DND-41 (cell line): Measurements from ENCODE around the gene CLEC9A.

Source experiments
- EZH2 ChIP-seq: IDR thresholded peaks from 3 replicates; pipeline ENCODE4 v1.6.1; 2012; ENCODE audit warnings: borderline replicate concordance, low read depth, mild to moderate bottlenecking, moderate library complexity, low read length, inconsistent platforms; ENCODE audit not compliant: severe bottlenecking
- TF ChIP-seq, protein P1 (sequence below): IDR thresholded peaks from 2 replicates; pipeline ENCODE4 v1.5.1; 2012; ENCODE audit warnings: borderline replicate concordance, low read length, moderate library complexity, mild to moderate bottlenecking; ENCODE audit not compliant: poor library complexity, severe bottlenecking; ENCODE audit errors: extremely low read depth

- TF ChIP-seq, protein P1, sequence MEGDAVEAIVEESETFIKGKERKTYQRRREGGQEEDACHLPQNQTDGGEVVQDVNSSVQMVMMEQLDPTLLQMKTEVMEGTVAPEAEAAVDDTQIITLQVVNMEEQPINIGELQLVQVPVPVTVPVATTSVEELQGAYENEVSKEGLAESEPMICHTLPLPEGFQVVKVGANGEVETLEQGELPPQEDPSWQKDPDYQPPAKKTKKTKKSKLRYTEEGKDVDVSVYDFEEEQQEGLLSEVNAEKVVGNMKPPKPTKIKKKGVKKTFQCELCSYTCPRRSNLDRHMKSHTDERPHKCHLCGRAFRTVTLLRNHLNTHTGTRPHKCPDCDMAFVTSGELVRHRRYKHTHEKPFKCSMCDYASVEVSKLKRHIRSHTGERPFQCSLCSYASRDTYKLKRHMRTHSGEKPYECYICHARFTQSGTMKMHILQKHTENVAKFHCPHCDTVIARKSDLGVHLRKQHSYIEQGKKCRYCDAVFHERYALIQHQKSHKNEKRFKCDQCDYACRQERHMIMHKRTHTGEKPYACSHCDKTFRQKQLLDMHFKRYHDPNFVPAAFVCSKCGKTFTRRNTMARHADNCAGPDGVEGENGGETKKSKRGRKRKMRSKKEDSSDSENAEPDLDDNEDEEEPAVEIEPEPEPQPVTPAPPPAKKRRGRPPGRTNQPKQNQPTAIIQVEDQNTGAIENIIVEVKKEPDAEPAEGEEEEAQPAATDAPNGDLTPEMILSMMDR, result no peak
- TF ChIP-seq EZH2, result no peak
These were observed 17.7 kb upstream of the CLEC9A start for GRCh38 chr12:10012630-10013330.
